ENCODE data around the gene FIBP.

- TF ChIP-seq ZNF232 (CRISPR knock-in tag; IDR thresholded peaks at IDR 0.05): no peak
- no peak for TF ChIP-seq CTCF (IDR thresholded peaks at IDR 0.05)
- TF ChIP-seq EMX1 (CRISPR knock-in tag; IDR thresholded peaks at IDR 0.05): no peak
- no peak for TF ChIP-seq MAX (CRISPR knock-in tag; IDR thresholded peaks at IDR 0.05)
- no peak for TF ChIP-seq OVOL2 (CRISPR knock-in tag; IDR thresholded peaks at IDR 0.05; ENCODE audit: borderline replicate concordance)
- no peak for TF ChIP-seq HMGXB4 (CRISPR knock-in tag; IDR thresholded peaks at IDR 0.05)
These were observed 34.3 kb upstream of the FIBP start for GRCh38 chr11:65922565-65922964.
